Mucosa of descending colon (tissue), 3 donors: Measurements from ENCODE around the gene SLC2A9. TPM values are rescaled to one million over a fixed set of nuclear protein-coding genes. Genes with fewer than 3 reads are reported as not detected.

Source experiments
- ATAC-seq: fragments of 200-7000 bp; cut with Tn5 transposase; one replicate; pipeline ENCODE4 v1.9.1; 2020; ENCODE audit warnings: mild to moderate bottlenecking, moderate library complexity
- DNase-seq, 3 donors: peaks; one replicate each; pipeline ENCODE4 v3.0.0-alpha.2; 2020
- H3K36me3 ChIP-seq: fragments of 200-600 bp; one replicate; pipeline ENCODE4 v1.8.0; 2021; ENCODE audit warnings: low read depth, mild to moderate bottlenecking
- H3K4me1 ChIP-seq: fragments of 200-600 bp; one replicate; pipeline ENCODE4 v1.8.0; 2021; ENCODE audit warnings: low read depth, mild to moderate bottlenecking
- H3K4me3 ChIP-seq: fragments of 200-600 bp; one replicate; pipeline ENCODE4 v1.8.0; 2021; ENCODE audit warnings: mild to moderate bottlenecking
- H3K9me3 ChIP-seq: fragments of 200-600 bp; one replicate; pipeline ENCODE4 v1.8.0; 2021; ENCODE audit warnings: mild to moderate bottlenecking
- CTCF ChIP-seq: fragments of 200-600 bp; IDR thresholded peaks from one replicate; pipeline ENCODE4 v1.8.0; 2022; ENCODE audit warnings: antibody characterized with exemption, mild to moderate bottlenecking
- intact Hi-C, 2 donors: fragments of 100-400 bp; cut with DNase I in 1 of 2; cut with micrococcal nuclease in 1 of 2; formaldehyde crosslinking; loops; one replicate each; pipeline versions ENCODE4 v1.11.0 to v1.11.1; 2022; cut with DNase I, micrococcal nuclease
- total RNA-seq, 3 donors: library from RNA; stranded (reverse); fragmentation: NEBNext Ultra II Directional in 2 of 3; extraction: Animal tissue kit (Norgen Biotek cat#: 25700) in 2 of 3; gene quantifications; one replicate each; pipeline versions ENCODE4 v1.2.1 to v1.2.4, GENCODE V29; 2021 to 2023
- donor health status: DM: no; HTN: no; CAD: no; lungs with moderate emphysema.
- donor health status: DM: no; HTN: no; CAD: no.
- donor health status: DM: no; HTN: yes; CAD: no.

Gene SLC2A9
- total RNA-seq, 3 donors from 2014 or later, result 4.8 to 8.9 (median 8.1) TPM

GRCh38 chr4:9927341-9928007 is 93.8 kb downstream of the SLC2A9 start:
- Histone ChIP-seq H3K36me3 (no peaks in the 10 kb centered on the region), H3K9me3 (no peaks in the 10 kb centered on the region), H3K4me1 (no peaks in the 10 kb centered on the region), H3K4me3 (no peak overlapping the region)
- intact Hi-C loops, result no loop called here
- no peak for TF ChIP-seq CTCF
- DNase-seq (no peak), ATAC-seq (no peak)

GRCh38 chr4:9926586-9926985 is 94.7 kb downstream of the SLC2A9 start:
- Histone ChIP-seq H3K36me3 (no peaks in the 10 kb centered on the region), H3K4me3 (no peak overlapping the region), H3K9me3 (no peaks in the 10 kb centered on the region), H3K4me1 (no peaks in the 10 kb centered on the region)
- no peak for TF ChIP-seq CTCF
- intact Hi-C loops, result no loop called here
- ATAC-seq, result no peak
- DNase-seq, result no peak

GRCh38 chr4:9925750-9926439 is 95.4 kb downstream of the SLC2A9 start:
- Histone ChIP-seq H3K36me3 (no peaks in the 10 kb centered on the region), H3K4me1 (no peaks in the 10 kb centered on the region), H3K4me3 (no peak overlapping the region), H3K9me3 (no peaks in the 10 kb centered on the region)
- DNase-seq, result no peak
- no peak for TF ChIP-seq CTCF
- no peak for ATAC-seq
- intact Hi-C loops, result no loop called here

- Histone ChIP-seq H3K9me3 (no peaks in the 10 kb centered on the region), H3K4me3 (no peak overlapping the region), H3K36me3 (no peaks in the 10 kb centered on the region), H3K4me1 (no peaks in the 10 kb centered on the region)
- TF ChIP-seq CTCF, result no peak
- DNase-seq (no peak), ATAC-seq (no peak)
- intact Hi-C loops, result no loop called here
Measured at GRCh38 chr4:9924750-9925149, 96.5 kb downstream of the SLC2A9 start.

GRCh38 chr4:9923195-9923812 is 98.0 kb downstream of the SLC2A9 start:
- no peak for TF ChIP-seq CTCF
- no peak for DNase-seq
- Histone ChIP-seq H3K9me3 (no peaks in the 10 kb centered on the region), H3K4me1 (no peaks in the 10 kb centered on the region), H3K4me3 (no peak overlapping the region), H3K36me3 (no peaks in the 10 kb centered on the region)
- ATAC-seq, result no peak
- intact Hi-C loops, result no loop called here
